DMS114 treated with DMSO at 0.1 percent for 48 hours (cell line): ENCODE data around the gene ING1.
"Not testable (repeated sequence)": the region's sequence is repeated elsewhere in the genome, so short reads cannot be mapped to it uniquely, and the experiment has no call there.

ENCODE experiments used
- DNase-seq: peaks from one replicate; lab custom pipeline; 2025; ENCODE audit not compliant: unreplicated experiment; lab: John Stamatoyannopoulos, UW

The ING1 gene

DNA sequence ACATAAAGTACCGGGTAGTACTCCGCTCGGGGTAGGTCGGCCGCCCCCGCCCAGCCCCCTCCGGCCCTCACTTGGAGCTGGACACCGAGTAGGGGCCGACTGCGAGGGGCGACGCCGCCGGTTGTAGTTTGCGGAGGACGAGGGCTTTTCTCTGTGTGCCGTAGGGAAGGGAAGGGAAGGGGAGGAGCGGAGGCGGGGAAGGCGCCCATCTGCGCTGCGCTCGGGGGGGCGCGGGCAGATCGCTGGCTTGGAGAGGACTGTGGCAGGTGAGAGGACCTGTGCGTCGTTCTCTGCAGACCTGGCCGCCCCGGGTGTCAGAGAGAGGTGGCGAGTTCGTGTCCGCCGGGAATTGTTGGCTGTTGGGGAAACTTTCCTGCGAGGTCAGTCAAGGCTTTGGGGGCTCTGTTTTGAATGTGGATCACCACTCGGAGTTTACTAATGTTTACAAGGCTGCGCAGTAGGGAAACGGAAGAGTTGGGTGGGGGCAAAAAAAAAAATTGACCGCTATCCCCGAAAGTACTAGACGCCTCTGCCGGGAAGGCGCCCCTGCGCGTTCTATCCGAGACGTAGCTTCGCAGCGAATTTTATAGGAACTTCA is 1.4 kb downstream of the ING1 start:
- DNase-seq, result no peak

DNA sequence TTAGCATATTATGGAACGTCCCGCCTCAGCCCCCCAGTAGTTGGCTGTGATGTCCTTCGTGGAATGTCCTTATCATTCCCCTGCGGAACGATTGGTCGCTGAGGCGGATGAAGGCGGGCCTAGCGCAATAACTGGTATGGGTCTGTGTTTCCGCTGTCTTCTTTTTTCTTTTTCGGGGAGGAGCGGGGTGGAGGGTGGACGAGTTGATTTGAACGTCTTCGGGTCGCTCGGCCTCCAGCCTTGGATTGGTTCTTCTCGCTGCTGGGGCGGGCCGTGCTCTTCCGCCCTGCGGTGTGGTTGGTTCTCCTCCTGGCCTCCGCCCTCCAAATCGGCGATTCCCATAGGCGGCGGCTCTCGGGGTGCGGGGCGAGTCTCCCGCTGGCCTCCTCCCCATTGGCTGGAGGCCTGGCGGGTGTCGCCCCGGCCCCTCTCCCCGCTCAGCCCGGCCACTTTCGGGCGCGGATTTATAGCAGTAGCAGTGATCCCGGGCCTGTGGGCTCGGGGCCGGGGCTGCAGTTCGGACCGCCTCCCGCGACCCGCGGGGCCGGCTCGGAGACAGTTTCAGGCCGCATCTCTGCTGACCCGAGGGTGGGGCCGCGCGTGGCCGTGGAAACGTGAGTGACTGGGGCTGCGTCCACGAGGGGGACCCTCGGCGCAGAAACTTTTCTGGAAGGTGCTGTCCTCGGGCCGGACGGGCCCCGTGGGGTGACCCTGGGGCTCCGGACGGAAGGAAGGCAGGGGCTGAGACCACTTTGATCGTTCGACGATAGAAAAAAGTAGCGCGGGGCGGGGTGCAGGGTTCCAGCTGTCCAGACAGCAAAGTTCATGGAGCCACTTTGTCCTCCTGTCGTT is 2.1 kb downstream of the ING1 start:
- DNase-seq, result peak; percentile 97

- DNase-seq, result no peak
Measured at GRCh38 chr13:110716247-110716515, 2.7 kb downstream of the ING1 start.

DNA sequence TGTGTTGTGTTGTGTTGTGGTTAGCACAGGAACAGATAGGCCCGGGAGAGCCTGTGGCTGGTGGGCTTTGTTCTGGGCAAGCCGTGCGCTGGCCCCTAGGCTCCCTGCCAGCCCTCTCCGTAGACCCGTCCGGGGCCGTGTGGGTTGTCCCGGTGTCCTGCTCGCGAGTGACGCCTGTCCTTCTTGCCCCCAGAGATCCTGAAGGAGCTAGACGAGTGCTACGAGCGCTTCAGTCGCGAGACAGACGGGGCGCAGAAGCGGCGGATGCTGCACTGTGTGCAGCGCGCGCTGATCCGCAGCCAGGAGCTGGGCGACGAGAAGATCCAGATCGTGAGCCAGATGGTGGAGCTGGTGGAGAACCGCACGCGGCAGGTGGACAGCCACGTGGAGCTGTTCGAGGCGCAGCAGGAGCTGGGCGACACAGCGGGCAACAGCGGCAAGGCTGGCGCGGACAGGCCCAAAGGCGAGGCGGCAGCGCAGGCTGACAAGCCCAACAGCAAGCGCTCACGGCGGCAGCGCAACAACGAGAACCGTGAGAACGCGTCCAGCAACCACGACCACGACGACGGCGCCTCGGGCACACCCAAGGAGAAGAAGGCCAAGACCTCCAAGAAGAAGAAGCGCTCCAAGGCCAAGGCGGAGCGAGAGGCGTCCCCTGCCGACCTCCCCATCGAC is 5.7 kb downstream of the ING1 start:
- DNase-seq, result no peak

DNA sequence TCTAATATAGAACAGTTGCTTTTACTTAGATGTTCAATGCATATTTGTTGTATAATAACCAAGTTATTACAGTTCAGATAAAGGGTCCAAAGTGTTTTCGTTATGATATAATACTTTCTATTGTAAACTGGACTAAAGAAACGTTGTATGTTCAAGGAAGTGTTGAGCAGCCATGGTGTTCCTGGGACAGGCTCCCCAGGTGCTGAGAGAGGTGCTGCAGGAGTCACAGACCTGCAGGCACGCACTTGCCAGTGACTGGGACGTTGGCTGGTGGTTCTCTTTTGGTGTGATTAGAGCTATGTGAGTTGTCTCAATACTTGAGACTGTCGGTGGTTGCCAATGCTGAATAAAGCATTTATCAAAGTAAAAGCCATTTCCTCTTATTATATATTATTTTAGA is 9.5 kb downstream of the ING1 start:
- no peak for DNase-seq

DNA sequence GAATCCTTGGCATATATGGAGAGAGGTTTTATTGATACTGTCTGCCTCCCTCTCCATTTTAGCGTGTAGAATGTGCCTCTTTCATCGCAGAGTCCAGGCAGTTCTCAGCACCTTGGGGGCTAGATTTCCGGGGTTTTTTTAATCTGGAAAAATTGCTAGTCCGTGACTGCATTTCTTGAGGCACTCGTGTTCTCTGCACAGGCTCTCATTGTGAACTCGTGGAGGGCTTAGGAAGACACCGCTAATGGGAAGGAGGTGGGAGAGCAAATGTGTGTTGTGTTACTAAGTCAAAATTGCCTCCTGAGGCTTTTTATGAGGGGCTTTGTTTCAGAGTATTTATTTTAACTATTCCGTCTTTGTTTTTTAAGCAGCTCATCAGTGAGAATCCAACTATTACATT is 10.1 kb downstream of the ING1 start:
- DNase-seq, result no peak

- not testable (repeated sequence) for DNase-seq
Measured at GRCh38 chr13:110726153-110726552, 12.7 kb downstream of the ING1 start.

- DNase-seq, result no peak
Measured at GRCh38 chr13:110726726-110727125, 13.2 kb downstream of the ING1 start.

GRCh38 chr13:110731072-110731471 is 17.6 kb downstream of the ING1 start:
- no peak for DNase-seq

DNA sequence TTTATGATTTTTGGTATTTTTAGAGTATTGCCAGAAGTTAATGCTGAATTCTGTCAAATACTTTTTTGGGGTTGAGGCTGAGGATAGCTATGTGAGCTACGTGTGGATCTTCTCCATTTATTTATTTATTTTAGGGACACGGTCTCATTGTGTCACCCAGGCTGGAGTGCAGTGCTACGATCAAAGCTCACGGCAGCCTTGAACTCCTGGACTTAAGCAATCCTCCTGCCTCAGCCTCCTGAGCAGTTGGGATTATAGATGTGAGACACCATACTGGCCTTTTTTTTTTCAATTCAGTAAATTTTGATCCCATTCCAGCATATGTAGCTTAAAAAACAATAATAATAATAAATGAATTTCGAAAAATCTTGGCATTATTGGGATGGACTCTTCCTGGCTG is 21.1 kb downstream of the ING1 start:
- DNase-seq, result no peak

DNA sequence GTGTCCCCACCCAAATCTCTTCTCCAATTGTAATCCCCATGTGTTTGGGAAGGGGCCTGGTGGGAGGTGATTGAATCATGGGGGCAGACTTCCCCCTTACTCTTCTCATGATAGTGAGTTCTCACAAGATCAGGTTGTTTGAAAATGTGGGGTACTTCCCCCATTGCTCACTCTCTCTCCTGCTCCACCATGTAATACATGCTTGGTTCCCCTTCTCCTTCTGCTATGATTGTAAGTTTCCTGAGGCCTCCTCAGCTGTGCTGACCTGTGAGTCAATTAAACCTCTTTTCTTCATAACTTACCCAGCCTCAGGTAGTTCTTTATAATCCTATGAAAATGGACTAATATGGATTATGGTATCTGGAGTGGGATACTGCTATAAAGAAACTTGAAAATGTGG is 24.1 kb downstream of the ING1 start:
- DNase-seq, result no peak

GRCh38 chr13:110743687-110744086 is 30.2 kb downstream of the ING1 start:
- DNase-seq, result no peak

DNA sequence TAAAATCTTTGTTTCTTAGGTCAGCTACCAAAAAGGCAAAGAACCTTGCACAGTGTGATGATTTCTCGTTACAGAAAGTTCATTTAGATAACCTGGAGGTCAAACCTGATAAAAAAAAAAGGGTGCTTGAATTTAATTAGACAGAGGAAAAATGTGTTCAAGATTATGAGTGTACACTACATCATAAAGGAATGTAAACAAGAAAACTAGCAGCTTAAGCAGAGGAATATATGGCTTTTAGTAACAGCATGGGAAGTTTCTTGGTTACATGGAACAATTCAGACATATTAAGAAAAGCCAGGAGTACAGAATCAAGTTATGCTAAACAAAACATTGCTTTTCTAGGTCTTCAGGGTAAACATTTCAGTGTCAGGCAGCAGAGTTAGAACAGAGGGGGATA is 32.9 kb downstream of the ING1 start:
- DNase-seq, result no peak

- no peak for DNase-seq
Measured at GRCh38 chr13:110748271-110748670, 34.8 kb downstream of the ING1 start.

- no peak for DNase-seq
Measured at GRCh38 chr13:110756219-110756631, 42.7 kb downstream of the ING1 start.

GRCh38 chr13:110757296-110757695 is 43.8 kb downstream of the ING1 start:
- no peak for DNase-seq

GRCh38 chr13:110758195-110758805 is 44.8 kb downstream of the ING1 start:
- no peak for DNase-seq

GRCh38 chr13:110759710-110760109 is 46.2 kb downstream of the ING1 start:
- no peak for DNase-seq

DNA sequence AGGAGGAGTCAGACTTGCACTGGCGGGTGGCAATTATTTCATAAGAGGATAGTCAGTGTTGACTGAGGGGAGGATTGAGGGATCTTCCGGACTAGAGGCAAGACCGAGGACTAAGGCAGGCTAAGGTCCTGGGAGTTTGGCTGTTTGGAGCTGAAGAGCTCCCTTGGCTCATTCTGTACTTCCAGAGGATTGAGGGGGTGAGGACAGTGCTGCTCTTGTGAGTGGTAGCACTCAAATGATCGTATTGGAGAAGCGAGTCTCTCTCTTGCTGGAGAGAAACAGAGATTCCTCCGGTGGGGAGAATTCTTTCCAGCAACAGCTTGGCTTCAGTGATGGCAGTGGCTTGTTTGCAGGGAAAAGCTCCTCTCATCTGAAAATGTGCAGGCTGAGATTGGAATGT is 47.1 kb downstream of the ING1 start:
- DNase-seq, result no peak

GRCh38 chr13:110766671-110767430 is 53.4 kb downstream of the ING1 start:
- no peak for DNase-seq

DNA sequence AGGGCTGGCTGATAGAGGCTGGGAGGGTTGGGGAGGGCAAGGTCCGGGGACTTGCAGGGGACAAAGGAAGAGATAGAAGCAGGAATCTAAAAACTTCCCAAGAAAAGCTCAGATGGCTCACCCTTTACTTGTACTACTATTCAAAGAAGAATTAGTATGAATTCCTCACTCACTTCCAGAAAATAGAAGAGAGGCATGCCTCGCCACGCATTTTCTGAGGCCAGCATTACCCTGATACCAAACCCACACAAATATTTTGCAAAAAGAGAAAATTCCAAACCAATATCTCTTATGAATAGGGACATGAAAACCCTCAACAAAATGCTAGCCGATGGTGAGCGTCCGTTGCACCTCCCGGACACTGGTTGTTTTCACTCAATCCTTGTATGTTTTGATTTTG is 54.0 kb downstream of the ING1 start:
- no peak for DNase-seq
